Ishikawa (cell line): ENCODE results near the gene TMEM255B.

Source experiments
- CREB1 ChIP-seq: IDR thresholded peaks from 2 replicates; pipeline ENCODE4 v1.6.1; 2012; ENCODE audit warnings: low read depth
- EGR1 ChIP-seq: IDR thresholded peaks from 2 replicates; pipeline ENCODE4 v1.6.1; 2012
- EP300 ChIP-seq: IDR thresholded peaks from 2 replicates; pipeline ENCODE4 v1.6.1; 2012; ENCODE audit warnings: borderline replicate concordance
- FOXM1 ChIP-seq: IDR thresholded peaks from 2 replicates; pipeline ENCODE4 v1.6.1; 2012; ENCODE audit warnings: low read depth, borderline replicate concordance
- MAX ChIP-seq: IDR thresholded peaks from 2 replicates; pipeline ENCODE4 v1.6.1; 2012
- NFIC ChIP-seq: IDR thresholded peaks from 2 replicates; pipeline ENCODE4 v1.6.1; 2012
- RAD21 ChIP-seq: IDR thresholded peaks from 2 replicates; pipeline ENCODE4 v1.6.1; 2012; ENCODE audit warnings: low read depth
- TAF1 ChIP-seq: IDR thresholded peaks from 2 replicates; pipeline ENCODE4 v1.6.1; 2012; ENCODE audit warnings: low read depth, mild to moderate bottlenecking
- TCF12 ChIP-seq: IDR thresholded peaks from 2 replicates; pipeline ENCODE4 v1.6.1; 2012; ENCODE audit warnings: low read depth
- TEAD4 ChIP-seq: IDR thresholded peaks from 2 replicates; pipeline ENCODE4 v1.6.1; 2012
- YY1 ChIP-seq: IDR thresholded peaks from 2 replicates; pipeline ENCODE4 v1.6.1; 2012; ENCODE audit warnings: low read depth
- ZBTB7A ChIP-seq: IDR thresholded peaks from 2 replicates; pipeline ENCODE4 v1.6.1; 2012; ENCODE audit warnings: low read depth
- TF ChIP-seq, protein P1 (sequence below): IDR thresholded peaks from 2 replicates; pipeline ENCODE4 v1.6.1; 2012

TMEM255B gene

GRCh38 chr13:113863524-113864272, 104.7 kb downstream of the TMEM255B start, which contains the start of gene GAS6:
Gene GAS6, minus strand, starts transcription at chr13:113864076. Its CDS starts 156 bp downstream, at chr13:113863920.
- TF ChIP-seq EP300, result no peak
- no peak for TF ChIP-seq NFIC
- no peak for TF ChIP-seq CREB1
- TF ChIP-seq TCF12, result no peak
- peak; percentile 3; the same call in 1 of the 2 replicates for TF ChIP-seq RAD21
- peak; percentile 73; the same call in 1 of the 2 replicates for TF ChIP-seq MAX

GRCh38 chr13:113864273-113864890, 105.4 kb downstream of the TMEM255B start:
- TF ChIP-seq ZBTB7A, result no peak
- TF ChIP-seq, protein P1, sequence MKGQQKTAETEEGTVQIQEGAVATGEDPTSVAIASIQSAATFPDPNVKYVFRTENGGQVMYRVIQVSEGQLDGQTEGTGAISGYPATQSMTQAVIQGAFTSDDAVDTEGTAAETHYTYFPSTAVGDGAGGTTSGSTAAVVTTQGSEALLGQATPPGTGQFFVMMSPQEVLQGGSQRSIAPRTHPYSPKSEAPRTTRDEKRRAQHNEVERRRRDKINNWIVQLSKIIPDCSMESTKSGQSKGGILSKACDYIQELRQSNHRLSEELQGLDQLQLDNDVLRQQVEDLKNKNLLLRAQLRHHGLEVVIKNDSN, result no peak
- TF ChIP-seq EGR1, result no peak
- TF ChIP-seq RAD21, result no peak
- no peak for TF ChIP-seq TCF12
- TF ChIP-seq NFIC, result no peak
- no peak for TF ChIP-seq FOXM1
- no peak for TF ChIP-seq TEAD4
- no peak for TF ChIP-seq CREB1

DNA sequence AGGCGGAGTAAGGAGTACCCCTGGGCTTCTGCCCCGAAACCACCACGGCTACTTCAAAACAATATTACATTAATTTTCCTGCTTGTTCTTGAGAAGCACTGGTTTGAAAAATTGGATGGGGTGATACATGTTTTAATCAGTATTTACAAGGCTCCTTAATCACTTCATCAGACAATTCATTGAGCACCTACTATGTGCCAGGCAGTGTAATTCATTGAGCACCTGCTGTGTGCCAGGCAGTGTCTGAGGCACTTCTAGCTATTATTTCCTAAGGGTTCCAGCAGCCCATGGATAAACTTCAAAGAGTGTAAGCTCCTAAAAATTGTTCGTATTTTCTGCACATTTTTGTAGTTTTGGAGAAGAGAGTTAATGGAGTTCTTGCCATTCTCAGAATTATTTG, 106.4 kb downstream of the TMEM255B start:
- TF ChIP-seq CREB1 (no peak), TAF1 (no peak), YY1 (no peak), MAX (no peak), ZBTB7A (no peak), EP300 (no peak)
- TF ChIP-seq, protein P1, result no peak
